GM12892 (cell line): ENCODE data around the gene TMEM106C.

ENCODE experiments used
- POLR2A ChIP-seq: IDR thresholded peaks from 2 replicates; pipeline ENCODE4 v1.6.1; 2011; ENCODE audit warnings: low read depth, low read length, control low read depth
- POLR2AphosphoS5 ChIP-seq: IDR thresholded peaks from 2 replicates; pipeline ENCODE4 v1.6.1; 2011; ENCODE audit warnings: low read depth, low read length, control low read depth

DNA sequence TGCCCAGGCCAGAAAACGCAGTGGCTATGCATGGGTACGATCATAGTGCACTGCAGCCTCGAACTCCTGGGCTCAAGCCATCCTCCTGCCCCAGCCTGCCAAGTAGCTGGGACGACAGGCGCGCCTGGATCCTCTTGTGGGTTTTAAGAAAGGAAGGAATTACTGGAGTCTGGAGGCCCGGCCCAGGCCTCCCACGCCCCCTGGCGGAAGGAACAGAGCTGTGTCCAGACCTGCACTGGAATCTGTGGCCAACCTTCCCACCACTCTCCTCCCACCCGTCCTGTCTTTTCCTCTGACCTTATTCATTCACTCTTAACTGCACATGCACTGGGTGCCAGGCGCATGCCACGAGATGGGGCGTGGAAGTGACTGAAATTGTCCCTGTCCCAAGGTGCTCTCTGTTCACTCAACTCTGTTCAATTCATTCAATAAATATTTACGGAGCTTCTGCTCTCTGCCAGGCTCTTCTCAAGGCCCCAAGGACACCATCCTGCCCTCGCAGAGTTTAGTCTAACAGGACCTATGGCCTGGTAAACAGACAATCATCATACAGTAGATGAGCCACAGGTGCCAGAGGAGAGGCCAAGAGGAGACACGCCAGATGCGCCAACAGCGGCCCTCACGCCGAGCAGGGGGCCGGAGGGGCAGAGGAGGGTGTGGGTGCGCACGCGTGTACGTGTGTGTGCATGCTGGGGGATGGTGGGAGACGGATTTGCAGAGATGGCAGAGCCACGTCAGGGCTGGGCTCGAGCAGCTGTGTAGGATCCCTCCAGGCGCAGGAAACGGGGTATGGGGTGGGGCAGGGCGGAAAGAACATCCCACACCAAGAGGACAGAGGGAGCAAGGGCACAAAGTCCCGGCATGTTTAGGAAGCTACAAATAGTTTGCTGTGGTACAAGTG, 13.7 kb upstream of the TMEM106C start:
- no peak for TF ChIP-seq POLR2AphosphoS5
- no peak for TF ChIP-seq POLR2A
